Transverse colon (tissue), 4 donors: Measurements from ENCODE around the gene DUS4L. TPM values are rescaled to one million over a fixed set of nuclear protein-coding genes. Genes with fewer than 3 reads are reported as not detected.

Source experiments
- DNase-seq: peaks from one replicate; pipeline ENCODE4 v3.0.0-alpha.2; 2019
- H3K27ac ChIP-seq, 4 donors: fragments of 200-600 bp; sonication (generic); 2 replicates each; pipeline ENCODE4 v1.5.1; 2016 to 2018; ENCODE audit warnings: inconsistent platforms in 4 of 4
- H3K27me3 ChIP-seq: fragments of 200-600 bp; sonication (generic); 2 replicates; pipeline ENCODE4 v1.5.1; 2017; ENCODE audit warnings: inconsistent platforms
- H3K36me3 ChIP-seq, 4 donors: fragments of 200-600 bp; sonication (generic); 2 replicates each; pipeline ENCODE4 v1.5.1; 2017 to 2019; ENCODE audit warnings: inconsistent platforms in 4 of 4
- H3K4me1 ChIP-seq, 4 donors: fragments of 200-600 bp; sonication (generic); 2 replicates each; pipeline ENCODE4 v1.5.1; 2017 to 2020; ENCODE audit warnings: inconsistent platforms in 4 of 4
- H3K4me3 ChIP-seq, 4 donors: fragments of 200-600 bp; sonication (generic); 1 replicate in 1 of 4; 2 replicates in 3 of 4; pipeline versions ENCODE4 v1.5.1 to v1.6.1; 2017 to 2019; ENCODE audit warnings: inconsistent platforms in 4 of 4
- H3K9me3 ChIP-seq, 2 donors: fragments of 200-600 bp; sonication (generic); 2 replicates each; pipeline ENCODE4 v1.5.1; 2017 to 2019; ENCODE audit warnings: inconsistent platforms in 2 of 2
- CTCF ChIP-seq, 5 experiments: fragments of 200-600 bp in 3 of 5; fragments of 450-650 bp in 2 of 5; sonication (generic) in 3 of 5; IDR thresholded peaks; 1 replicate in 2 of 5; 2 replicates in 3 of 5; pipeline ENCODE4 v1.5.1; 2016 to 2017; ENCODE audit warnings: antibody characterized with exemption in 5 of 5, inconsistent platforms in 3 of 5, mild to moderate bottlenecking in 2 of 5, moderate library complexity in 1 of 5
- EP300 ChIP-seq: sonication (generic); formaldehyde crosslinking; IDR thresholded peaks from one replicate; pipeline ENCODE4 v1.6.1; 2017; ENCODE audit warnings: antibody characterized with exemption, low read depth
- POLR2A ChIP-seq: fragments of 450-650 bp; IDR thresholded peaks from one replicate; pipeline ENCODE4 v1.6.1; 2016; ENCODE audit warnings: antibody characterized with exemption, mild to moderate bottlenecking, moderate library complexity
- POLR2AphosphoS5 ChIP-seq, 3 donors: sonication (generic); formaldehyde crosslinking; IDR thresholded peaks; one replicate each; pipeline ENCODE4 v1.6.1; 2016; ENCODE audit warnings: antibody characterized with exemption in 3 of 3
- WGBS, 2 donors: methylation state at CpG; one replicate each; pipeline ENCODE4 v1.1.5; 2018; ENCODE audit warnings: low coverage in 1 of 2; 5-methylcytosine and 5-hydroxymethylcytosine counted together
- in situ Hi-C, 4 donors: fragments of 200-750 bp; cut with MboI; loops; one replicate each; pipeline versions ENCODE4 v1.15.0 to v1.15.1; 2017; ENCODE audit warnings: low sequenced_read_pairs in 3 of 4, low pct_ligation_motif_present in 1 of 4, low pct_unique_long_range_greater_than_20kb in 1 of 4
- intact Hi-C: fragments of 100-400 bp; cut with DNase I; formaldehyde crosslinking; loops from one replicate; pipeline ENCODE4 v1.15.1; 2023; ENCODE audit warnings: low total_unique reads
- total RNA-seq, 4 donors: library from RNA; depleted of rRNA; stranded (reverse); fragments of >200 nt; gene quantifications; one replicate each; pipeline ENCODE4 v1.1.0, GENCODE V29; 2016

DUS4L gene
- 10 to 100 TPM in 1 of 4 donors, 1 to 10 TPM in 3; 1.2 to 10.2 (median 4.4) TPM for total RNA-seq

DNA sequence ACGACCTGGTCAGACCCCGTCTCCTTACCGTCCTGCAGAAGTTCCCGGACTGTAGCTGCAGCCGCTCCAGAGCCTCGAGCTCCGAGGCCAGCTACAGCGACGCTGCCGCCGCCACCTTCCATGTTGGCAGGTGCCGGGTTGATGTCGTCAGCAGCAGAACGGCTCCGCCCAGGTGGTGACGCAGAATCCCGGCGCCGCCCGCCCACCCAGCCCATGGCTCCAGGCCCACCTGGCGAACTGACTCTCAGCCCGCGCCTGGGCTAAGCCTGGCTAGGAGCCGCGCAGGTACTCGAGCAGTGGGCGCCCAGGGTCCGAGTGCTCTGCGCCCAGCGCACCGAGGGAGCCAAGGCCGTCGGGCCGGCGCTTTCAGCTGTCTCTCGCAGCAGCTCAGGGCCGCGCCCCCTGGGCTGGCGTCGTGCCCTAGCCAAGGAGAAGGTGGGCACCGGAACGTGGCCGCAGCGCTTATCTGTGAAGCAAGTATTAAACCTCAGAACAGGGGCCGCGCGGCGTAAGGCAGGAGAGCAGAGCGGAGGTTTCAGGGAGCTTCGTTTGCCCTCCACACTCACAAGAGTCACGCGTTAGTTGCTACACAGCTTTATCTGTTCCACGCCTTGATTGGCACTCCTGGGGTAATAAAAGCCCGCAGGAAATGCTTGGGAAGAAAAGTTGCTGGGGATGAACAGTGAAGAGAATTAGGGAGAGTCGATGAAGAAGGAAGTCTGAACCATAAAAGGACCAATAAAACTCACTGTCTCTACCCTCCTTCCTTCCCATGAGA, at the start of gene DUS4L, which contains the start of gene COG5:
DUS4L (plus strand) TSS at position 197 of the 778 bp plus-strand sequence. CDS start 3,100 bp downstream, outside the sequence.
COG5 (minus strand) TSS at position 146 of the 778 bp plus-strand sequence; CDS start at position 122, 24 bp downstream.
- Histone ChIP-seq H3K4me1 (peaks cover 19 to 48% (median 29%) of the 10 kb centered on the region in 4 donors), H3K4me3 (peak within 1 kb of the TSS; percentile 78 to 94 (median 85)), H3K9me3 (no peaks in the 10 kb centered on the region), H3K27me3 (no peaks in the 10 kb centered on the region), H3K27ac (peak within 1 kb of the TSS; percentile 95 to 99 (median 98)), H3K36me3 (no peaks in the 10 kb centered on the region)
- TF ChIP-seq POLR2A = peak; percentile 72
- TF ChIP-seq EP300 = no peak
- peak; percentile 87 to 90 (median 88) for TF ChIP-seq POLR2AphosphoS5 (IDR thresholded peaks at IDR 0.05)
- TF ChIP-seq CTCF (IDR thresholded peaks at IDR 0.05) = no peak
- WGBS, 2 donors = 0% methylated on average over 2 to 33 of the region's 55 CpGs
- in situ Hi-C loops = loop anchor here in 2 of 4 donors (25.0 kb wide), 1 partner anchor 173 kb away; the partner anchor contains the start of gene CBLL1 (in 2 of the 2)
- intact Hi-C loops = no loop called here
- peak; percentile 88 for DNase-seq

DNA sequence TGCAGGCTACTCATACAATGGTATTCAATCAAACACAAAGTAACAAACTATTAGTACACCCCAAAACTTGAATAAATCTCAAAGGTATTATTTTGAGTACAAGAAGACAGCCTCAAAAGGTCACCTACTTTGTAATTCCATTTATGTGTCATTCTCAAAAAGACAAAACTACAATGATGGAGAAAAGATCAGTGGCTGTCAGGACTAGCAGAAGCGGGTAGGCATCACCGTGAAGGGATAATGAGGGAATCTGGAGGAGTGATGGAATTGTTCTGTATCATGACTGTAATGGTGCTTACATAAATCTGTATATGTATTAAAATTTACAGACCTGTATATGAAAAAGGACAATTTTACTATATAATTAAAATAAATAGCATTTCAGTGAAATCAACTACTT, 37.1 kb upstream of the DUS4L start:
- in situ Hi-C loops = no loop called here
- H3K27ac ChIP-seq = no peak overlapping the region
- H3K4me1 ChIP-seq = no peaks in the 10 kb centered on the region
- TF ChIP-seq EP300 (no peak), POLR2AphosphoS5 (IDR thresholded peaks at IDR 0.05) (no peak), CTCF (IDR thresholded peaks at IDR 0.05) (no peak), POLR2A (no peak)
- H3K4me3 ChIP-seq = no peak overlapping the region
- H3K9me3 ChIP-seq = no peaks in the 10 kb centered on the region
- no peaks in the 10 kb centered on the region for H3K27me3 ChIP-seq
- intact Hi-C loops = no loop called here
- WGBS, 2 donors = 91 to 99% methylated on average over 2 of the region's 2 CpGs
- H3K36me3 ChIP-seq = peaks cover 0 to 25% (median 5%) of the 10 kb centered on the region in 4 donors
- no peak for DNase-seq

- intact Hi-C loops = no loop called here
- Histone ChIP-seq H3K27ac (no peak overlapping the region), H3K36me3 (peaks cover 0 to 25% (median 5%) of the 10 kb centered on the region in 4 donors), H3K27me3 (no peaks in the 10 kb centered on the region), H3K4me1 (no peaks in the 10 kb centered on the region), H3K9me3 (no peaks in the 10 kb centered on the region), H3K4me3 (no peak overlapping the region)
- WGBS, 2 donors = 93 to 98% methylated on average over 3 of the region's 3 CpGs
- TF ChIP-seq POLR2A (no peak), CTCF (IDR thresholded peaks at IDR 0.05) (no peak), EP300 (no peak), POLR2AphosphoS5 (IDR thresholded peaks at IDR 0.05) (no peak)
- no peak for DNase-seq
- in situ Hi-C loops = no loop called here
Observed at GRCh38 chr7:107527196-107527595, 36.6 kb upstream of the DUS4L start.

GRCh38 chr7:107528461-107528860, 35.3 kb upstream of the DUS4L start:
- Histone ChIP-seq H3K27me3 (no peaks in the 10 kb centered on the region), H3K4me1 (no peaks in the 10 kb centered on the region), H3K27ac (no peak overlapping the region), H3K36me3 (peaks cover 0 to 25% (median 5%) of the 10 kb centered on the region in 4 donors), H3K9me3 (no peaks in the 10 kb centered on the region), H3K4me3 (no peak overlapping the region)
- TF ChIP-seq CTCF (IDR thresholded peaks at IDR 0.05) (no peak), POLR2AphosphoS5 (IDR thresholded peaks at IDR 0.05) (no peak), POLR2A (no peak), EP300 (no peak)
- no peak for DNase-seq
- in situ Hi-C loops = no loop called here
- intact Hi-C loops = no loop called here
